Loucy (cell line): Measurements from ENCODE around the gene NECTIN2.

Source experiments
- H2AFZ ChIP-seq: fragments of 200-600 bp; sonication (generic); 2 replicates; pipeline ENCODE4 v1.6.0; 2016; ENCODE audit warnings: antibody characterized with exemption, mild to moderate bottlenecking, low read length, moderate library complexity
- H3F3A ChIP-seq: fragments of 200-600 bp; 2 replicates; pipeline ENCODE4 v1.6.0; 2016; ENCODE audit warnings: antibody characterized with exemption, low read depth, mild to moderate bottlenecking
- H3K27me3 ChIP-seq: fragments of 200-600 bp; sonication (generic); 2 replicates; pipeline ENCODE4 v1.6.1; 2014; ENCODE audit warnings: low read length, mild to moderate bottlenecking; ENCODE audit not compliant: insufficient read depth, poor library complexity, severe bottlenecking
- H3K36me3 ChIP-seq: fragments of 200-600 bp; sonication (generic); 2 replicates; pipeline ENCODE4 v1.6.1; 2016; ENCODE audit warnings: low read length; ENCODE audit not compliant: insufficient read depth
- H3K4me1 ChIP-seq: fragments of 200-600 bp; sonication (generic); 2 replicates; pipeline ENCODE4 v1.5.1; 2014; ENCODE audit warnings: low read length, mild to moderate bottlenecking; ENCODE audit not compliant: insufficient read depth, poor library complexity, severe bottlenecking
- H3K4me2 ChIP-seq: fragments of 200-600 bp; sonication (generic); 2 replicates; pipeline ENCODE4 v1.6.0; 2014; ENCODE audit warnings: antibody characterized with exemption, low read length, low read depth, mild to moderate bottlenecking; ENCODE audit not compliant: poor library complexity, severe bottlenecking
- H3K4me3 ChIP-seq: fragments of 200-600 bp; sonication (generic); 2 replicates; pipeline ENCODE4 v1.5.1; 2014; ENCODE audit warnings: low read length, mild to moderate bottlenecking, mixed read lengths; ENCODE audit not compliant: poor library complexity, severe bottlenecking
- H3K79me2 ChIP-seq: fragments of 200-600 bp; sonication (generic); 2 replicates; pipeline ENCODE4 v1.6.1; 2014; ENCODE audit warnings: low read length; ENCODE audit not compliant: insufficient read depth
- H3K9ac ChIP-seq: fragments of 200-600 bp; sonication (generic); 2 replicates; pipeline ENCODE4 v1.6.0; 2014; ENCODE audit warnings: mild to moderate bottlenecking, low read depth, low read length, moderate library complexity; ENCODE audit not compliant: poor library complexity, severe bottlenecking
- H3K9me2 ChIP-seq: fragments of 200-600 bp; sonication (generic); replicated peaks from 2 replicates; pipeline ENCODE4 v1.6.1; 2016; ENCODE audit warnings: low read depth, low read length, mixed read lengths
- H3K9me3 ChIP-seq: fragments of 200-600 bp; sonication (generic); 2 replicates; pipeline ENCODE4 v1.6.1; 2014; ENCODE audit warnings: mild to moderate bottlenecking, antibody characterized with exemption, low read length, low read depth; ENCODE audit not compliant: insufficient read depth
- H4K20me1 ChIP-seq: fragments of 200-600 bp; sonication (generic); 2 replicates; pipeline ENCODE4 v1.6.0; 2014; ENCODE audit warnings: antibody characterized with exemption, low read length, mild to moderate bottlenecking; ENCODE audit not compliant: insufficient read depth, poor library complexity, severe bottlenecking
- CTCF ChIP-seq: fragments of 200-600 bp; sonication (generic); conservative IDR thresholded peaks from 2 replicates; pipeline ENCODE4 v1.5.1; 2014; ENCODE audit warnings: mild to moderate bottlenecking, antibody characterized with exemption, low read length
- EZH2phosphoT487 ChIP-seq: fragments of 200-600 bp; IDR thresholded peaks from 2 replicates; pipeline ENCODE4 v1.6.1; 2018; ENCODE audit warnings: antibody characterized with exemption, mild to moderate bottlenecking, moderate library complexity, borderline replicate concordance

The NECTIN2 gene

GRCh38 chr19:44904426-44904994, 58.4 kb downstream of the NECTIN2 start:
- no peaks in the 10 kb centered on the region for H3K27me3 ChIP-seq
- no peak overlapping the region for H3K9ac ChIP-seq
- TF ChIP-seq EZH2phosphoT487 (no peak), CTCF (peak; percentile 43)
- no peaks in the 10 kb centered on the region for H3F3A ChIP-seq
- H3K4me1 ChIP-seq = no peaks in the 10 kb centered on the region
- no peaks in the 10 kb centered on the region for H4K20me1 ChIP-seq
- H3K36me3 ChIP-seq = peaks cover 23% of the 10 kb centered on the region; the same call in 1 of the 2 replicates
- H3K9me2 ChIP-seq = no peaks in the 10 kb centered on the region
- no peak overlapping the region for H3K4me2 ChIP-seq
- H3K79me2 ChIP-seq = no peaks in the 10 kb centered on the region
- H2AFZ ChIP-seq = no peak overlapping the region
- no peaks in the 10 kb centered on the region for H3K9me3 ChIP-seq
- no peak overlapping the region for H3K4me3 ChIP-seq

DNA sequence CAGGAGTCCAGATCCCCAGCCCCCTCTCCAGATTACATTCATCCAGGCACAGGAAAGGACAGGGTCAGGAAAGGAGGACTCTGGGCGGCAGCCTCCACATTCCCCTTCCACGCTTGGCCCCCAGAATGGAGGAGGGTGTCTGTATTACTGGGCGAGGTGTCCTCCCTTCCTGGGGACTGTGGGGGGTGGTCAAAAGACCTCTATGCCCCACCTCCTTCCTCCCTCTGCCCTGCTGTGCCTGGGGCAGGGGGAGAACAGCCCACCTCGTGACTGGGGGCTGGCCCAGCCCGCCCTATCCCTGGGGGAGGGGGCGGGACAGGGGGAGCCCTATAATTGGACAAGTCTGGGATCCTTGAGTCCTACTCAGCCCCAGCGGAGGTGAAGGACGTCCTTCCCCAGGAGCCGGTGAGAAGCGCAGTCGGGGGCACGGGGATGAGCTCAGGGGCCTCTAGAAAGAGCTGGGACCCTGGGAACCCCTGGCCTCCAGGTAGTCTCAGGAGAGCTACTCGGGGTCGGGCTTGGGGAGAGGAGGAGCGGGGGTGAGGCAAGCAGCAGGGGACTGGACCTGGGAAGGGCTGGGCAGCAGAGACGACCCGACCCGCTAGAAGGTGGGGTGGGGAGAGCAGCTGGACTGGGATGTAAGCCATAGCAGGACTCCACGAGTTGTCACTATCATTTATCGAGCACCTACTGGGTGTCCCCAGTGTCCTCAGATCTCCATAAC, 59.5 kb downstream of the NECTIN2 start, which contains the start of gene APOE:
TSS of gene APOE (plus strand) at position 360 of the 724 bp plus-strand sequence. CDS start 829 bp downstream, outside the sequence.
- H3K4me3 ChIP-seq = no peak within 1 kb of the TSS
- H3K9me2 ChIP-seq = no peaks in the 10 kb centered on the region
- H2AFZ ChIP-seq = no peak within 1 kb of the TSS
- H3F3A ChIP-seq = no peaks in the 10 kb centered on the region
- H3K4me2 ChIP-seq = no peak within 1 kb of the TSS
- H3K36me3 ChIP-seq = peaks cover 15% of the 10 kb centered on the region; the same call in 1 of the 2 replicates
- TF ChIP-seq CTCF = no peak
- no peak for TF ChIP-seq EZH2phosphoT487
- H3K4me1 ChIP-seq = no peaks in the 10 kb centered on the region
- H3K27me3 ChIP-seq = no peaks in the 10 kb centered on the region
- H3K9ac ChIP-seq = no peak within 1 kb of the TSS
- H3K9me3 ChIP-seq = no peaks in the 10 kb centered on the region
- no peaks in the 10 kb centered on the region for H3K79me2 ChIP-seq
- no peaks in the 10 kb centered on the region for H4K20me1 ChIP-seq

GRCh38 chr19:44907613-44908012, 61.5 kb downstream of the NECTIN2 start:
- Histone ChIP-seq H3K79me2 (no peaks in the 10 kb centered on the region), H3K4me2 (no peak overlapping the region), H3F3A (no peaks in the 10 kb centered on the region), H3K36me3 (peaks cover 7% of the 10 kb centered on the region; the same call in 1 of the 2 replicates), H2AFZ (no peak overlapping the region), H4K20me1 (no peaks in the 10 kb centered on the region), H3K9me3 (no peaks in the 10 kb centered on the region), H3K4me3 (no peak overlapping the region), H3K4me1 (no peaks in the 10 kb centered on the region), H3K9me2 (no peaks in the 10 kb centered on the region), H3K9ac (no peak overlapping the region), H3K27me3 (no peaks in the 10 kb centered on the region)
- TF ChIP-seq EZH2phosphoT487 (no peak), CTCF (no peak)
